B cell (primary cell): ENCODE results near the gene MGMT. TPM values are rescaled to one million over a fixed set of nuclear protein-coding genes. Genes with fewer than 3 reads are reported as not detected.

Experiments
- ATAC-seq: fragments of 200-7000 bp; cut with Tn5 transposase; one replicate; pipeline ENCODE4 v1.10.0; 2021; ENCODE audit warnings: low read depth, mild to moderate bottlenecking, moderate number of reproducible peaks, moderate library complexity
- CTCF ChIA-PET: fragments of 350-600 bp; sonication (Branson Sonifier 250); formaldehyde crosslinking; loops from one replicate; lab custom pipeline; 2021; ENCODE audit warnings: antibody characterized with exemption, inconsistent platforms; lab: Charles Lee
- POLR2A ChIA-PET: fragments of 350-600 bp; sonication (Branson Sonifier 250); formaldehyde crosslinking; loops from one replicate; lab custom pipeline; 2021; ENCODE audit warnings: antibody characterized with exemption; lab: Charles Lee
- DNase-seq: peaks from one replicate; pipeline ENCODE4 v3.0.0; 2013
- H2AFZ ChIP-seq: 2 replicates; pipeline ENCODE4 v1.6.1; 2012; ENCODE audit warnings: mild to moderate bottlenecking, low read depth, low read length; ENCODE audit not compliant: insufficient read depth, poor library complexity, severe bottlenecking
- H3K27ac ChIP-seq, 2 donors: 1 replicate in 1 of 2; 2 replicates in 1 of 2; pipeline ENCODE4 v1.5.1; 2012 to 2013; ENCODE audit warnings: low read length in 2 of 2, mild to moderate bottlenecking in 2 of 2, moderate library complexity in 1 of 2
- H3K27me3 ChIP-seq, 4 experiments: fragments of 200-600 bp in 1 of 4; sonication (generic) in 1 of 4; replicated peaks in 1 of 4; 1 replicate in 2 of 4; 2 replicates in 2 of 4; pipeline versions ENCODE4 v1.6.1 to v1.7.0; 2013 to 2016; ENCODE audit warnings: low read length in 3 of 4, mild to moderate bottlenecking in 2 of 4, mixed read lengths in 1 of 4, moderate library complexity in 1 of 4; ENCODE audit not compliant: insufficient read depth in 4 of 4, control insufficient read depth in 3 of 4; ENCODE audit errors: control extremely low read depth in 1 of 4
- H3K36me3 ChIP-seq, 2 experiments: replicated peaks in 1 of 2; 1 replicate in 1 of 2; 2 replicates in 1 of 2; pipeline versions ENCODE4 v1.6.1 to v1.7.1; 2013; ENCODE audit warnings: low read length in 1 of 2; ENCODE audit not compliant: insufficient read depth in 2 of 2, control insufficient read depth in 1 of 2; ENCODE audit errors: control extremely low read depth in 1 of 2, extremely low read depth in 1 of 2
- H3K4me1 ChIP-seq, 2 donors: fragments of 200-600 bp in 1 of 2; sonication (generic) in 1 of 2; 1 replicate in 1 of 2; 2 replicates in 1 of 2; pipeline versions ENCODE4 v1.5.1 to v1.6.1; 2013 to 2017; ENCODE audit warnings: low read length in 2 of 2; ENCODE audit not compliant: control insufficient read depth in 2 of 2, insufficient read depth in 2 of 2
- H3K4me2 ChIP-seq: replicated peaks from 2 replicates; pipeline ENCODE3; 2012; ENCODE audit warnings: mild to moderate bottlenecking, low read depth, low read length; ENCODE audit not compliant: poor library complexity, severe bottlenecking
- H3K4me3 ChIP-seq, 5 experiments: fragments of 200-600 bp in 1 of 5; sonication (generic) in 1 of 5; 1 replicate in 3 of 5; 2 replicates in 2 of 5; pipeline versions ENCODE4 v1.5.1 to v1.7.0; 2011 to 2016; ENCODE audit warnings: low read length in 4 of 5, mild to moderate bottlenecking in 4 of 5, low read depth in 2 of 5, control low read depth in 1 of 5, moderate library complexity in 1 of 5; ENCODE audit not compliant: insufficient read depth in 1 of 5; ENCODE audit errors: control extremely low read depth in 1 of 5, extremely low read depth in 1 of 5
- H3K79me2 ChIP-seq: fragments of 200-600 bp; sonication (generic); one replicate; pipeline ENCODE4 v1.6.0; 2016; ENCODE audit warnings: low read length; ENCODE audit not compliant: control insufficient read depth, insufficient read depth
- H3K9ac ChIP-seq: fragments of 200-600 bp; sonication (generic); 2 replicates; pipeline ENCODE4 v1.6.1; 2017; ENCODE audit warnings: mild to moderate bottlenecking, low read length, moderate library complexity
- H3K9me3 ChIP-seq, 3 donors: one replicate each; pipeline versions ENCODE4 v1.6.1 to v1.7.1; 2013; ENCODE audit warnings: low read length in 2 of 3; ENCODE audit not compliant: control insufficient read depth in 2 of 3, insufficient read depth in 1 of 3; ENCODE audit errors: control extremely low read depth in 1 of 3
- H4K20me1 ChIP-seq: 2 replicates; pipeline ENCODE4 v1.6.0; 2012; ENCODE audit warnings: mild to moderate bottlenecking, low read length; ENCODE audit not compliant: insufficient read depth, control insufficient read depth, poor library complexity, severe bottlenecking
- H3K27ac Mint-ChIP-seq: one replicate; pipeline ENCODE4 v1.8.0; 2021; ENCODE audit warnings: mixed read lengths
- H3K27me3 Mint-ChIP-seq: one replicate; pipeline ENCODE4 v1.8.0; 2021; ENCODE audit warnings: mixed read lengths
- H3K4me1 Mint-ChIP-seq: one replicate; pipeline ENCODE4 v1.8.0; 2021; ENCODE audit warnings: mixed read lengths
- H3K4me3 Mint-ChIP-seq: one replicate; pipeline ENCODE4 v1.8.0; 2021; ENCODE audit warnings: mixed read lengths
- H3K9me3 Mint-ChIP-seq: one replicate; pipeline ENCODE4 v1.8.0; 2022; ENCODE audit warnings: mixed read lengths; ENCODE audit not compliant: insufficient read depth
- CTCF ChIP-seq: fragments of 200-600 bp; IDR thresholded peaks from one replicate; pipeline ENCODE4 v1.8.0; 2022; ENCODE audit warnings: antibody characterized with exemption, mild to moderate bottlenecking
- EZH2 ChIP-seq: IDR thresholded peaks from 2 replicates; pipeline ENCODE4 v1.6.1; 2012; ENCODE audit warnings: borderline replicate concordance, low read depth, mild to moderate bottlenecking, moderate library complexity, low read length; ENCODE audit not compliant: insufficient read depth, poor library complexity, severe bottlenecking
- WGBS: methylation state at CpG from one replicate; pipeline ENCODE4 v1.1.5; 2013; ENCODE audit warnings: missing lambda C conversion rate; ENCODE audit not compliant: insufficient coverage; 5-methylcytosine and 5-hydroxymethylcytosine counted together
- intact Hi-C: fragments of 100-400 bp; cut with micrococcal nuclease; formaldehyde crosslinking; loops from one replicate; pipeline ENCODE4 v1.10.0; 2022
- polyA plus RNA-seq: library from polyadenylated mRNA; depleted of rRNA; stranded (reverse); fragments of >200 nt; gene quantifications from 2 replicates; pipeline ENCODE4 v1.2.3, GENCODE V29; 2012
- total RNA-seq, 2 donors: library from RNA; stranded (reverse); fragments of 120-200 nt in 1 of 2; gene quantifications; 1 replicate in 1 of 2; 2 replicates in 1 of 2; pipeline versions ENCODE4 v1.2.3 to v1.2.4, GENCODE V29; 2013 to 2022

The MGMT gene
- total and polyA plus RNA-seq, 2 donors (not counting 1 experiment from before 2014, with no cell fraction given): 16.6 to 87.7 TPM

- POLR2A ChIA-PET: no interaction called here
- H4K20me1 ChIP-seq: no peaks in the 10 kb centered on the region
These were observed 321.2 kb downstream of the MGMT start for GRCh38 chr10:129788215-129788614.

More at GRCh38 chr10:129788215-129788614, 321.2 kb downstream of the MGMT start:
- intact Hi-C loops: no loop called here
- WGBS: 79% methylated on average over 10 of the region's 10 CpGs
- peaks cover 16% of the 10 kb centered on the region for H3K9me3 Mint-ChIP-seq
- CTCF ChIA-PET: no interaction called here
- H3K27me3 ChIP-seq: no peaks in the 10 kb centered on the region
- no peak overlapping the region for H3K4me3 ChIP-seq
- H3K27ac Mint-ChIP-seq: no peak overlapping the region
- DNase-seq (no peak), ATAC-seq (no peak)
- no peak overlapping the region for H3K27ac ChIP-seq
- no peak overlapping the region for H3K4me3 Mint-ChIP-seq
- H3K4me1 ChIP-seq: no peaks in the 10 kb centered on the region
- no peaks in the 10 kb centered on the region for H3K27me3 Mint-ChIP-seq
- H2AFZ ChIP-seq: no peak overlapping the region
- H3K4me2 ChIP-seq: no peak overlapping the region
- H3K9me3 ChIP-seq: peaks cover 0 to 44% (median 0%) of the 10 kb centered on the region in 3 donors
- no peaks in the 10 kb centered on the region for H3K4me1 Mint-ChIP-seq
- TF ChIP-seq EZH2 (no peak), CTCF (no peak)
- H3K79me2 ChIP-seq: no peaks in the 10 kb centered on the region
- no peaks in the 10 kb centered on the region for H3K36me3 ChIP-seq
- no peak overlapping the region for H3K9ac ChIP-seq
